Skeletal muscle satellite cell (primary cell): Measurements from ENCODE around the gene NFYA.
"Not testable (repeated sequence)": the region's sequence is repeated elsewhere in the genome, so short reads cannot be mapped to it uniquely, and the experiment has no call there.

ENCODE experiments used
- H3K27me3 ChIP-seq: 2 replicates; pipeline ENCODE4 v1.7.0; 2013; ENCODE audit warnings: low read length; ENCODE audit not compliant: control insufficient read depth, insufficient read depth
- H3K36me3 ChIP-seq: 2 replicates; pipeline ENCODE4 v1.7.0; 2013; ENCODE audit warnings: mild to moderate bottlenecking, control low read depth, low read length; ENCODE audit not compliant: insufficient read depth
- H3K4me1 ChIP-seq: 2 replicates; pipeline ENCODE4 v1.7.0; 2013; ENCODE audit warnings: low read length; ENCODE audit not compliant: control insufficient read depth, insufficient read depth
- H3K4me2 ChIP-seq: 2 replicates; pipeline ENCODE4 v1.7.0; 2013; ENCODE audit warnings: mild to moderate bottlenecking, low read length
- H3K4me3 ChIP-seq: 2 replicates; pipeline ENCODE4 v1.7.0; 2013; ENCODE audit warnings: low read length
- H3K9ac ChIP-seq: 2 replicates; pipeline ENCODE4 v1.7.0; 2013; ENCODE audit warnings: mild to moderate bottlenecking, low read depth, low read length, moderate library complexity
- H3K9me3 ChIP-seq: replicated peaks from 2 replicates; pipeline ENCODE4 v1.7.0; 2013; ENCODE audit warnings: mild to moderate bottlenecking, control low read depth, low read length

The NFYA gene

DNA sequence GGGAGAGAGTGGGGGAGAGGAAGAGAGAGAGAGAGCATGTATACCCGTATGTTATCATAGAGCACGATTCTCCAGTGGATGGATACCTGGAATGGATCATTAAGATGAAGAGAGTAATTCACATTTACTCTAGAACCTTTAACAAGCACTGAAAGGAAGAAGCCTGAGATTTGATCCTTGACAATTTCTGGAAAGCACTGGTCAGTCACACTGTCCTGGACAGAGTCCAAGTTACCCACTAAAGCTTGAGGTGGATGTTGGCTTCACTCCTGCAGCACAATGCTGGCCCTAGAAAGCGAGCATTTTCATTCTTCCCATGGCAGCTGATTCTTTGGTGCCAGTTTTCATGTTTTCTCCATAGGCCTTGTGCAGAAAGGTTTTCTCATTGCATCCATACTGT, 25.6 kb downstream of the NFYA start:
- Histone ChIP-seq H3K9ac (no peak overlapping the region), H3K4me3 (no peak overlapping the region), H3K4me2 (no peak overlapping the region), H3K4me1 (peaks cover 15% of the 10 kb centered on the region), H3K36me3 (peaks cover 81% of the 10 kb centered on the region), H3K9me3 (no peaks in the 10 kb centered on the region), H3K27me3 (no peaks in the 10 kb centered on the region)

GRCh38 chr6:41100871-41101287, 28.1 kb downstream of the NFYA start:
- Histone ChIP-seq H3K4me3 (no peak overlapping the region), H3K9ac (no peak overlapping the region), H3K36me3 (peaks cover 56% of the 10 kb centered on the region)

GRCh38 chr6:41103847-41104246, 31.1 kb downstream of the NFYA start:
- H3K4me1 ChIP-seq = no peaks in the 10 kb centered on the region
- H3K9ac ChIP-seq = no peak overlapping the region
- H3K4me2 ChIP-seq = no peak overlapping the region
- H3K27me3 ChIP-seq = no peaks in the 10 kb centered on the region
- no peak overlapping the region for H3K4me3 ChIP-seq
- no peaks in the 10 kb centered on the region for H3K9me3 ChIP-seq
- peaks cover 28% of the 10 kb centered on the region for H3K36me3 ChIP-seq

More at GRCh38 chr6:41100871-41101287, 28.1 kb downstream of the NFYA start:
- peaks cover 15% of the 10 kb centered on the region for H3K4me1 ChIP-seq
- H3K9me3 ChIP-seq = no peaks in the 10 kb centered on the region
- H3K4me2 ChIP-seq = no peak overlapping the region
- no peaks in the 10 kb centered on the region for H3K27me3 ChIP-seq

- Histone ChIP-seq H3K4me3 (no peak overlapping the region), H3K36me3 (no peaks in the 10 kb centered on the region), H3K9ac (no peak overlapping the region)
Measured at GRCh38 chr6:41111017-41111416, 38.2 kb downstream of the NFYA start.

GRCh38 chr6:41115027-41115426, 42.3 kb downstream of the NFYA start:
- H3K4me3 ChIP-seq, H3K4me2 ChIP-seq, H3K9me3 ChIP-seq, H3K4me1 ChIP-seq, H3K36me3 ChIP-seq, H3K9ac ChIP-seq, H3K27me3 ChIP-seq: not testable (repeated sequence)

More at GRCh38 chr6:41111017-41111416, 38.2 kb downstream of the NFYA start:
- Histone ChIP-seq H3K4me2 (no peak overlapping the region), H3K9me3 (no peaks in the 10 kb centered on the region), H3K27me3 (no peaks in the 10 kb centered on the region), H3K4me1 (no peaks in the 10 kb centered on the region)

DNA sequence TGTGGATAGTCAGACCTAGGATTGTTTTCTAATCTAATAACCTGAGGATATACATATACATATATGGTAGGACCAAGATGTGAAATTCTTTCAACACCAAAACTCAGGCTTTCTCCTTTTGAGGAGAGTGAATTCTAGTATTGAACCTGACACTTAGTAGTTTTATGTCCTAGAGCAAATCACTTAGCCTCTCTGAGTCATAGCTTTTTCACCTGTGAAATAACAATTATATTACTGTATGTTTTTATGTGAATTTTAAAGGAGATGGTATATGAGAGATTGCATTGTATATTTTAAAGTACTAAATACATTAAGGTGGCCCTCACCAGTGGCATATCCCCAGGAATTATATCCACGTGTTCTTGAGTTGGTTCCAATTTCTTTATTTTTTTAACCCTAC, 46.7 kb downstream of the NFYA start:
- Histone ChIP-seq H3K4me3 (no peak overlapping the region), H3K9me3 (no peaks in the 10 kb centered on the region)

GRCh38 chr6:41120058-41120457, 47.3 kb downstream of the NFYA start:
- no peak overlapping the region for H3K4me3 ChIP-seq
- no peaks in the 10 kb centered on the region for H3K27me3 ChIP-seq
- H3K4me1 ChIP-seq = no peaks in the 10 kb centered on the region
- no peaks in the 10 kb centered on the region for H3K9me3 ChIP-seq
- no peak overlapping the region for H3K4me2 ChIP-seq
- no peak overlapping the region for H3K9ac ChIP-seq
- H3K36me3 ChIP-seq = peaks cover 2% of the 10 kb centered on the region

More for the DNA sequence above, 46.7 kb downstream of the NFYA start:
- Histone ChIP-seq H3K4me2 (no peak overlapping the region), H3K4me1 (no peaks in the 10 kb centered on the region), H3K36me3 (peaks cover 2% of the 10 kb centered on the region), H3K9ac (no peak overlapping the region), H3K27me3 (no peaks in the 10 kb centered on the region)

DNA sequence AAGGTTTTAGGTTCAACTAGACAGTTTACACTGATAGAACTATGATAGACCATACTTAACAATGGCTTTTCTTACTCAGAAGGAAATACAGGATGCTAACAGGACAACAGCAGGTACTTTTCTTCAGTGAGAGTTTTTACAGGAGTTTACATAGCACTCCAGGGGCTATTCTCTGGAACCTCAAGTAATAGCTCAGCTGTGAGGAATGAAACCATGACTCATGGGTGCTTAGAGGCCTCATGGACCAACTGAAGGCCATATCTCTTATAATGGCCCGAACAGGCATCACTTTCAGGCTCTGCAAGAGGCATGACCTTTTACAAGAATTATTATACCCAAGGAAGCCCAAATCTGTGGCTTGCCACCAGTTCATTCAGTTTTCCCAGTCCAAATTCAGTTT, 49.6 kb downstream of the NFYA start:
- Histone ChIP-seq H3K9me3 (no peaks in the 10 kb centered on the region), H3K4me2 (no peak overlapping the region), H3K27me3 (no peaks in the 10 kb centered on the region), H3K36me3 (peaks cover 2% of the 10 kb centered on the region), H3K4me3 (no peak overlapping the region), H3K4me1 (no peaks in the 10 kb centered on the region), H3K9ac (no peak overlapping the region)

- Histone ChIP-seq H3K4me3 (no peak overlapping the region), H3K36me3 (peaks cover 2% of the 10 kb centered on the region), H3K4me2 (no peak overlapping the region), H3K4me1 (no peaks in the 10 kb centered on the region), H3K9ac (no peak overlapping the region), H3K9me3 (no peaks in the 10 kb centered on the region), H3K27me3 (no peaks in the 10 kb centered on the region)
Measured at GRCh38 chr6:41122918-41123317, 50.1 kb downstream of the NFYA start.

DNA sequence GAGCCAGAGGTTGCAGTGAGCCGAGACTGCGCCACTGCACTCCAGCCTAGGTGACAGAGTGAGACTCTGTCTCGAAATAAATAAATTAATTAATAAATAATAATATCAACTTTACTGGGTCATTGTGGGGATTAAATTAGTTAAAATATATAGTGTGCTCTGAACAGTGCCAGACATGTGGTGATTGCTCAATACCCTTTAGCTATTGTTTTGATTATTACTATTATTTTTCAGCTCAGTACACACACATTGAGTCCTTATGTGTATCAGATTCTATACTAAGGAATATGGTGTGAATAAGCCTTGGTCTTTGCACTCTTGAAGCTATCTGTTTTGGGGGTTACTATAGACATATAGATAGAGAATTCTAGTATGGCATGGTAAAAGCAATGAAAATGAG, 52.5 kb downstream of the NFYA start:
- Histone ChIP-seq H3K9me3 (no peaks in the 10 kb centered on the region), H3K4me2 (no peak overlapping the region), H3K27me3 (no peaks in the 10 kb centered on the region), H3K4me1 (no peaks in the 10 kb centered on the region), H3K9ac (no peak overlapping the region), H3K4me3 (no peak overlapping the region), H3K36me3 (no peaks in the 10 kb centered on the region)

DNA sequence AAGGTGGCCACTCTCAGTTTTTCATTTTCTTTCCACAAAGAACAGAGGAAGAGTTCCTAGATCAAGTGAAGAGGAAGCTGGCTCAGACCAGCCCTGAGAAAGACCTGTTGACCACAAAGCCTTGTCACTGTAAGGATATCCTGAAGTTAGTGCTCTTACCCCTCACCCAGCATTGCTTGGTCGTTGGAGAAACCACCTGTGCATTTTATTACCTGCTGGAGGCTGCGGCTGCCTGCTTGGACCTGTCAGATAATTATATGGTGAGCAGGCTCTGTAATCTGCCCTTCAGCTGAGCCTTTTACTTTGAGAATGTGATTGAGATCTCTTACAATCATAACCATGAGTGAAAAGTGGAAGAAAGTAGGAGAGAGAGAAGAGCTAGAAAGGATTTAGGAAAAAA, 59.5 kb downstream of the NFYA start:
- Histone ChIP-seq H3K4me3 (no peak overlapping the region), H3K9ac (no peak overlapping the region), H3K4me1 (no peaks in the 10 kb centered on the region), H3K36me3 (no peaks in the 10 kb centered on the region), H3K27me3 (no peaks in the 10 kb centered on the region), H3K9me3 (no peaks in the 10 kb centered on the region), H3K4me2 (no peak overlapping the region)

DNA sequence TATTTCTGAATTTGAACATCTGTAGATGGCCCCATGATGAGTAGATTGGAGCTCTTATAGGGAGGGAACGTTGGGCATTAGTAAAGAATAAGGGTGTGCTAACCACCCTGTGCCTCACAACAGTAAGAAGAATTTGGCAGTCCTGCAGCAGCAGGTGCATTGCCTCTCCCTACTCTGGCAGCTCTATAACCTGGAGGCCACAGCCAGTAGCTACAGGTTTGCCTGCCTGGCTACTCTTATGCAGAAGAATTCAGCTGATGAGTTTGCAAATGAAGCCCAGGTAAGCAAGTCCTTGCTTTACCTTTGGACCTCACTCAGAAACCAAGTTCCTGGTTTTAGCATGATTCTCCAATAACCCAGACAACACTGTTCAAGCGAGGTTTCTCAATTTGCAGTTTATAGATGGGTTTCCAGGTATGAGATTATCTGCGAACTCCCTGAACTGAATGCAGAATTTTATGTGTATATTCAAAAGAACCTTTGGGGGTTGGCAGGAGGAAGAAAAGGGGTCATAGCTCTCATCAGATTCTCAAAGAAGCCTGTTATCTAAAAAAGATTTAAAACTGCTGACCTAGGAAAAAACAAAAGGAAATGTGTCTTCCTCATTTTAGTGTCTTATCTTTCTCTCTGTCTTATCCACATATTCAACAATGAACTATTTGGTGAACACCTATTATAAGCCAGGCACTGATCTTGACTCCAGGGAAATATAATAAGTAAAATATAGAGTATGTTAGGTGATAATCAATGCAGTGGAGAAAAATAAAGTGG, 62.5 kb downstream of the NFYA start:
- Histone ChIP-seq H3K4me1 (no peaks in the 10 kb centered on the region), H3K27me3 (no peaks in the 10 kb centered on the region), H3K4me3 (no peak overlapping the region), H3K9ac (no peak overlapping the region), H3K4me2 (no peak overlapping the region), H3K36me3 (no peaks in the 10 kb centered on the region), H3K9me3 (no peaks in the 10 kb centered on the region)
